Panc1 (cell line): ENCODE data around the gene CCDC28A.

Experiments used
- POLR2AphosphoS5 ChIP-seq: IDR thresholded peaks from 2 replicates; pipeline ENCODE4 v1.6.1; 2012; ENCODE audit warnings: mild to moderate bottlenecking, low read depth, low read length, moderate library complexity
- TF ChIP-seq, protein P1 (sequence below): fragments of 450-650 bp; IDR thresholded peaks from 2 replicates; pipeline ENCODE4 v1.5.1; 2017; ENCODE audit warnings: mild to moderate bottlenecking

DNA sequence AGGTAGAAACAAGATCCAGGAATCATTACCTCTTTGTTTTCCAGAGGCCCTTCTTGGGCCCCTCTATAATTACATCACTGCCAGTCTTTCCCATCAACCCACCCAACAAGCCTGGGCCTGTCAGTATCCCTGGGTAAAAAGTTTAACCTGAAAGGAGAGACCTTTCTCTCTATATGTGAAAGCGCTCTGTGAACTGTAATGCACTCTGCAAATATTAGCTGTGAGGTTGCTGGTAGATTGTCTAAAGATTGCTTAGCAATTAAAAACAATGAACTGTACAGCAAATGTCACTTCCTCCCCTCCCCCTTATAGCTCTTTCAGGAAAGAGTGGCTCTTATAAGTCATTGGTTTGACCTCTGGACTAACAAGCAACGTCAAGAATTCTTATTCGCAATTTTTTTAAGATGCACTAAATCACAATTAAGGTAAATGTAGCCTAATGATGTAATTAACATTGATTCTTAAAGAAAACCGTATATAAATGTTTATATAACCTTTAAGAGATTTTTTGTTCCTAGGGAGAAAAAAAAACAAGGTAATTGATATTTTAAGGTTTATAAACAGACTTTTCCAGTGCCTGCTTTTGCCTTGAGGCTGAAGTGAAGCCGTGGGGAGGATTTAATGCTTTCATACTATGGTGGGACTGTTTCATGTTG lies 40.7 kb downstream of the CCDC28A start:
- TF ChIP-seq, protein P1, sequence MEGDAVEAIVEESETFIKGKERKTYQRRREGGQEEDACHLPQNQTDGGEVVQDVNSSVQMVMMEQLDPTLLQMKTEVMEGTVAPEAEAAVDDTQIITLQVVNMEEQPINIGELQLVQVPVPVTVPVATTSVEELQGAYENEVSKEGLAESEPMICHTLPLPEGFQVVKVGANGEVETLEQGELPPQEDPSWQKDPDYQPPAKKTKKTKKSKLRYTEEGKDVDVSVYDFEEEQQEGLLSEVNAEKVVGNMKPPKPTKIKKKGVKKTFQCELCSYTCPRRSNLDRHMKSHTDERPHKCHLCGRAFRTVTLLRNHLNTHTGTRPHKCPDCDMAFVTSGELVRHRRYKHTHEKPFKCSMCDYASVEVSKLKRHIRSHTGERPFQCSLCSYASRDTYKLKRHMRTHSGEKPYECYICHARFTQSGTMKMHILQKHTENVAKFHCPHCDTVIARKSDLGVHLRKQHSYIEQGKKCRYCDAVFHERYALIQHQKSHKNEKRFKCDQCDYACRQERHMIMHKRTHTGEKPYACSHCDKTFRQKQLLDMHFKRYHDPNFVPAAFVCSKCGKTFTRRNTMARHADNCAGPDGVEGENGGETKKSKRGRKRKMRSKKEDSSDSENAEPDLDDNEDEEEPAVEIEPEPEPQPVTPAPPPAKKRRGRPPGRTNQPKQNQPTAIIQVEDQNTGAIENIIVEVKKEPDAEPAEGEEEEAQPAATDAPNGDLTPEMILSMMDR = no peak
- TF ChIP-seq POLR2AphosphoS5 = no peak
